ENCODE measurements around the gene ARF1.
"Not testable (repeated sequence)": the region's sequence is repeated elsewhere in the genome, so short reads cannot be mapped to it uniquely, and the experiment has no call there.

The ARF1 gene

DNA sequence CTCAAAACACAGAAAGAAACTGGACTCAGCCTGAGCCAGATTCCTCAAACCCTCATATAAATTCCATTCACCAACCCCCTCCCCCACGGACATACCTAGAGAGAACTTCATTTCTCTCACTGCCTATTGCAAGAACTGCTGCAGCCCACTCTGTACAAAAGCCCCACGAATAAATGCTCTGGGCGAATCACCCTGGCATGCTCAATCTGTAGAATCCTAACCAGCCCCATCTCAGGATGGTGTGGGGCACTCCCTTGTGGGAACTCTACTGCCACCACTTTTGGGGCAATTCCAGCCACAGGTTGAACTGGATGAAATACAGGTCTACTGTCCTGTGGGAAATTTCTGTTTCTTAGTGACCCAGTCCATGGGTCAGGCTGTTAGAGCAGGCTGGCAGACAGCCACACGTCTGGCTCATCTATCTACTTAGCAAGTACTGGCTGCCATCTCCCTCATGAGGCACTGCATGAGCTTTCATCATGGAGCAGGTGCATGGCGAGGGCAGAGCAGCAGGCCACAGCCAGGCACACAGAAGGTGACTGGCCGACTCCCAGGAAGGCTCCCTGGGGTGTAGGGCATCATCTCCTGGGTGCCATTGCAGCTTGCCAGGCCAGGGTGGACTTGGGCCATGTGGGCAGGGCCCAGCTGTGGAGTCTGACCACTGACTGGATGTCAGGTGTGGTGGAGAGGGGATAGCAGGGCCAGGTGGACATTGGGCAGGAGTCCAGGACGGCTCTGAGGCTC is 22.2 kb downstream of the ARF1 start:
- no peak for FAIRE-seq

- no peak for FAIRE-seq
Observed at GRCh38 chr1:228105270-228105995, 22.9 kb downstream of the ARF1 start.

- FAIRE-seq, result no peak
Observed at GRCh38 chr1:228105996-228106799, 23.7 kb downstream of the ARF1 start.

DNA sequence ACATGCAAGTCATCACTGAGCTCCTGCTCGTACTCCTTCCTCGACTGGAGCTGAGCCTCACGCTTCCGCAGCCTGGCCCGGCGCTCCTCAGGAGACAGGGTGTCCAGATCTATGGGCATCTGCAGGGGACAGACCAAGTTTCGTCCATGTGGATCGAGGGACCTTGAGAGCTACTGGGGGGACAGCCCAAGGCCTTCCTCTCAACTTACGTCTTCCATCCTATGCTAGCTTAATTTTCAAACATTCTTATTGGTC is 24.2 kb downstream of the ARF1 start:
- FAIRE-seq, result no peak

GRCh38 chr1:228107636-228108035 is 25.1 kb downstream of the ARF1 start:
- FAIRE-seq, result no peak

- no peak for FAIRE-seq
Observed at GRCh38 chr1:228108055-228108690, 25.7 kb downstream of the ARF1 start.

GRCh38 chr1:228108742-228109072 is 26.2 kb downstream of the ARF1 start:
- no peak for FAIRE-seq

DNA sequence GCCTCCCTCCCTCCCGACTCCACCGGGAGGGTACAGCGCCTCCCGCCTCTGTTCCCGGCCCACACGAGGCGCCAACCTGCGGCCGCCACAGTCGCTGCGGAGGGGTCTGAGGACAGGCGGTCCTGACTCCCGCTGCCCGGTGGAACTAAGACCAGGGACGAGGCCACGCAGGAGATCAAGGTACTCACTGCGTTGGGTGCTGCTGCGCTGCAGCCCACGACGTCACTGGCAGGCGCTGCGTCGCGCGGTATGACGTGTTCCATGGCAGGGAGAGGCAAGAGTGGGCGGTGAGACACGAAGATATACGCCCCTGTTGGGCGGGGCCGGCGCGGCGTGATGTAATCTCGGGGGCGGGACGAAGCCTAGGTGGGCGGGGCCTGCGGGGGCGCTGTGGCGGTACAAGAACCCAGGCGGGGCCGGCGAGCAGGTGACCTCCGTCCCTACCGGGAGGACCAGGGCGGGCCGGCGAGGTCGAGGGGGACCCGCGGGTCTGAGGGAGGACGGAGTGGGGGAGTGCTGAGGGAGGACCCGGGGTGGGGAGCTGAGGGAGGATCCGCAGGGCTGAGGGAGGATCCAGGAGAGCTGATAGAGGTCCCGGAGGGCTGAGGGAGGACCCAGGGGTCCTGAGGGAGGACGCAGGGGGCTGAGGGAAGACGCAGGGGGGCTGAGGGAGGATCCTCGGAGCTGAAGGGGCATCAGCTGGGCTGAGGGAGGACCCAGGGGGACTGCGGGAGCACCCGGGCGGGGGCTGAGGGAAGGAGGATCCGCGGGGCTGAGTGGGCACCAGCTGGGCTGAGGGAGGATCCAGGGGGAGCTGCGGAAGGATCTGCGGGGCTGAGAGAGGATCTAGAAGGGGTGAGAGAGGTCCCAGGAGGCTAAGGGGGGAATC is 26.8 kb downstream of the ARF1 start, which contains the start of gene MRPL55:
MRPL55 (minus strand) TSS at position 227 of the 889 bp plus-strand sequence. CDS start 1,039 bp downstream, outside the sequence.
- peak; percentile 84 for FAIRE-seq

GRCh38 chr1:228109962-228110488 is 27.5 kb downstream of the ARF1 start:
- no peak for FAIRE-seq

DNA sequence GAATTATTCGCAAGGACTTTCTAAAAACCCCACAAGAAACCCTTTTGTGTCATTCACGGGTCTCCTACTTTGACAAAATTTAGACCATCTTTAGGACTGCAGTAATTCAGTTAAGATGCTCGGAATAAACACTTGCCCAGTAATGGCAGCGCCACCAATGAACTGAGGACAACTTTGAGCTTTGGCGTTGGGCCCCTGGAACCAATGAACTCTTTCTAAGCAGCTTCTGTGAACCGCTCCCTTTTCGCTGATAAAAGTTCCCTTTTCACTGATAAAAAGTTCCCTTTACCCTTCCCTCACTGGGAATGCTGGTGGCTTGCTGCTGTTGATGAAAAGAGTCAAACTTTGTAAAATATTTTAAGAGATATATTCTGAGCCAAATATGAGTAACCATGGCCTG is 28.0 kb downstream of the ARF1 start:
- no peak for FAIRE-seq

DNA sequence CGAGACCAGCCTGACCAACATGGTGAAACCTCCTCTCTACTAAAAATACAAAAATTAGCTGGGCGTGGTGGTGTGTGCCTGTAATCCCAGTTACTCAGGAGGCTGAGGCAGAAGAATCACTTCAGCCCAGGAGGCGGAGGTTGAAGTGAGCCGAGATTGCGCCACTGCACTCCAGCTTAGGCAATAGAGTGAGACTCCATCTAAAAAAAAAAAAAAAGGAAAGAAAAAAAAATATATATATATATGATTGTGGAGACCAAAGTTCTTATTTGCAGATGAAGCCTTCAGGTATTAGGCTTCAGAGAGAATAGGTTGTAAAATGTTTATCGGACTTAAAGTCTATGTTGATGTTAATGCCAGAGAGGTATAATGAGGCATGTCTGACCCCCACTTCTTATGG is 28.8 kb downstream of the ARF1 start:
- not testable (repeated sequence) for FAIRE-seq

GRCh38 chr1:228112167-228112566 is 29.7 kb downstream of the ARF1 start:
- no peak for FAIRE-seq

- FAIRE-seq, result no peak
Observed at GRCh38 chr1:228112617-228113016, 30.1 kb downstream of the ARF1 start.

GRCh38 chr1:228114827-228115226 is 32.3 kb downstream of the ARF1 start:
- FAIRE-seq, result peak; percentile 72

GRCh38 chr1:228117335-228117734 is 34.8 kb downstream of the ARF1 start:
- no peak for FAIRE-seq

- FAIRE-seq, result no peak
Observed at GRCh38 chr1:228118040-228118439, 35.5 kb downstream of the ARF1 start.

DNA sequence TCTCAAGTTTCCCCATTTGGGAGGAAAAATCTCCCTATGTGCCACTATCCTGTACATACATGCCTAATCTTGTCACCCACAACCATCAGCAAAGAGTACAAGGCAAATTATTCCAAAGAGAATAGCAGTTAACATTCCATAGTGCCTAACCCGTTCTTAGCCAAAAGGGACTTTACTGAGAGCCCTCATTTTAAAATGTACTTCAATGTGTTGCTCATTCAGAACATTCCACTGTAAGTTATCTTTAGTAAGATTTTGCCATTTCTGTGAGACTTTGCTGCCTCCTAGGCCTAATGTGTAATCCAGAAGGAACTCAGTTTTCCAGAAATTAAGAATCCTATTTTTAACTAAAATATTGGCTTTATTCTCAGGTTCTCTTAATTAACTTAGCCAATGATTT is 37.8 kb downstream of the ARF1 start:
- no peak for FAIRE-seq

DNA sequence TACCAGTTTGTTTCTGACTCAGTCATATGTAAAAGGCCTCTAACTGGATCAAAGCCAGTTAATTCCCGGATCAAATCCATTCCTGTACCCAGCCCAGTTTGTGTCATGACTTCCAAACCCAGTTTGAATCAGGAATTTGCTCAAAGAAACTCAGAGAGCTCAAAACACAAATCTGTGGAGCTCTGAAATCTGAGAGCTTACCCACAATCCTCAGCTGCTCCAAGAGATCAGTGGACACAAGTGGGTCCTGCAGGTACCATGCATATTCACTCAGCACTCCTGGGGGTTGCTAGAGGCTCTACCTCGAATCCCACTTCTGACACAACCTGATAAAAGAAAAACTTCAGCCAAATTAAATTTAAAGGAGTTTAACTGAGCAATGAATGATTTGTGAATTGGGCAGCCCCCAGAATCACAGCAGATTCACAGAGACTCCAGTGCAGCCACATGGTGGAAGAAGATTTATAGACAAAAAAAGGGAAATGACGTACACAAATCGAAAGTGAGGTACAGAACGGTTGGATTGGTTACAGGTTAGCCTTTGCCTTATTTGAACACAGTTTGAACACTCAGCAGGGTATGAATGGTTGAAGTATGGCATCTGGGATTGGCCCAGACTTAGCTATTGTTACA is 38.5 kb downstream of the ARF1 start:
- FAIRE-seq, result no peak

DNA sequence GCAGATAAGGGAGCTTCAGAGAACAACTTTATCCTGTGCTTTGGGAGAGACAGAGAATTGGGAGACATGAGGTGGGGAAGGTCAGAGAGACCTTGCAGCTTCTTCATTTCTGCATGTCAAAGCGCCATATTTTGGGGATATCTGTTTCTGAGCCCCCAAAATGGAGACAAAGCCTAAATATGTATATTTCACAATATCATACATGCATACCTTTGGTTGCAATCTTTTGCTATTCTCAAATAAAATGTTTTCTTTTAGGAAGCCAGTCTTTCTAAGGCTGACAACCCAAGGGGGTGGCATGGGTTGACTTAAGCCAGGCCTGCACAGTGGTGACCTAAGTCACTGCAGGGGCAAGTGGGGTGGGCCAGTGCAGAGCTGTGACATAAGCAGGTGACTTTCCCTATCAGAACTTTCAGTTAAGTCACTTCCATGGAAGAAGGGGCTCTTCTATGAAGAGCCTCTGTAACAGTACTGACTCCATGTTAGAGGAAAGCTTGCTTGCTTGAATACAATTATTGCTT is 40.5 kb downstream of the ARF1 start:
- no peak for FAIRE-seq

DNA sequence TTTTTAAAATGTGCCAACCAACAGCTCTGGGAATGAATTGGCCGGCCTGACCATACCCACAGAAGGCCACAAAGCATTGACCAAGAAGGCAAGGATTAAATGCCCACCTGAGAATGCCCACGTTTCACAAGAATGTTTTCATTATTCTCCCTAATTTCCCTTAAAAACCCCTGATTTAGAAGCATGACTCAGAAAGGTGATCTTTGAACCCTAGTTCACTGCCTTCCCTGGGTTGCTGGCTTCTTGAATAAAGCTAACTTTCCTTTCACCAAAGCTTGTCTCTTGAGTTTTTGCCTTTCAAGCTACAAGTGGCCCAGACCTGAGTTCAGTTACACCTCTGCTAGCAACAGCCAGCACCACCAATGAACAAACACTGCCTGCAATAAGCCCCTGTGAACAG is 41.0 kb downstream of the ARF1 start:
- FAIRE-seq, result no peak

- no peak for FAIRE-seq
Observed at GRCh38 chr1:228125185-228125584, 42.7 kb downstream of the ARF1 start.

Measured in G401.6 (cell line).